HG02884 (cell line): Measurements from ENCODE around the gene TBC1D19.

ENCODE experiments used
- ATAC-seq: cut with Tn5 transposase; IDR thresholded peaks from one replicate; pipeline ENCODE4 v1.9.1; 2021; ENCODE audit warnings: mild to moderate bottlenecking, moderate library complexity; ENCODE audit not compliant: unreplicated experiment

Gene TBC1D19

GRCh38 chr4:26729027-26729426, 145.1 kb downstream of the TBC1D19 start:
- no peak for ATAC-seq

GRCh38 chr4:26729547-26729946, 145.7 kb downstream of the TBC1D19 start:
- no peak for ATAC-seq

- ATAC-seq: peak; percentile 97
Observed at GRCh38 chr4:26731351-26732035, 147.6 kb downstream of the TBC1D19 start.

- ATAC-seq: no peak
Observed at GRCh38 chr4:26732356-26732755, 148.5 kb downstream of the TBC1D19 start.

GRCh38 chr4:26736621-26737020, 152.7 kb downstream of the TBC1D19 start:
- no peak for ATAC-seq

- ATAC-seq: no peak
Observed at GRCh38 chr4:26737385-26737784, 153.5 kb downstream of the TBC1D19 start.

- ATAC-seq: no peak
Observed at GRCh38 chr4:26741491-26741871, 157.6 kb downstream of the TBC1D19 start.

GRCh38 chr4:26746802-26747213, 162.9 kb downstream of the TBC1D19 start:
- peak; percentile 99 for ATAC-seq

GRCh38 chr4:26748811-26749210, 164.9 kb downstream of the TBC1D19 start:
- no peak for ATAC-seq

GRCh38 chr4:26749867-26750266, 166.0 kb downstream of the TBC1D19 start:
- ATAC-seq: no peak

GRCh38 chr4:26751004-26751403, 167.1 kb downstream of the TBC1D19 start:
- ATAC-seq: no peak

- peak; percentile 94 for ATAC-seq
Observed at GRCh38 chr4:26751838-26752237, 168.0 kb downstream of the TBC1D19 start.

GRCh38 chr4:26753187-26753586, 169.3 kb downstream of the TBC1D19 start:
- no peak for ATAC-seq

GRCh38 chr4:26753617-26754016, 169.7 kb downstream of the TBC1D19 start:
- no peak for ATAC-seq

GRCh38 chr4:26757751-26758150, 173.9 kb downstream of the TBC1D19 start:
- no peak for ATAC-seq

GRCh38 chr4:26758899-26759298, 175.0 kb downstream of the TBC1D19 start:
- no peak for ATAC-seq

GRCh38 chr4:26762650-26763049, 178.8 kb downstream of the TBC1D19 start:
- no peak for ATAC-seq

GRCh38 chr4:26763063-26763462, 179.2 kb downstream of the TBC1D19 start:
- ATAC-seq: no peak

GRCh38 chr4:26763648-26764047, 179.8 kb downstream of the TBC1D19 start:
- ATAC-seq: no peak

- ATAC-seq: no peak
Observed at GRCh38 chr4:26764231-26764630, 180.3 kb downstream of the TBC1D19 start.

- no peak for ATAC-seq
Observed at GRCh38 chr4:26765515-26765914, 181.6 kb downstream of the TBC1D19 start.

GRCh38 chr4:26766141-26766540, 182.3 kb downstream of the TBC1D19 start:
- no peak for ATAC-seq
